GM12873 (cell line): ENCODE measurements around the gene MCCC1.

Experiments used
- TF ChIP-seq, protein P1 (sequence below): IDR thresholded peaks from 2 replicates; pipeline ENCODE4 v1.5.1; 2012; ENCODE audit warnings: low read depth, mild to moderate bottlenecking, moderate library complexity, low read length, control low read depth; ENCODE audit not compliant: insufficient read depth; ENCODE audit errors: missing control alignments

Gene MCCC1

DNA sequence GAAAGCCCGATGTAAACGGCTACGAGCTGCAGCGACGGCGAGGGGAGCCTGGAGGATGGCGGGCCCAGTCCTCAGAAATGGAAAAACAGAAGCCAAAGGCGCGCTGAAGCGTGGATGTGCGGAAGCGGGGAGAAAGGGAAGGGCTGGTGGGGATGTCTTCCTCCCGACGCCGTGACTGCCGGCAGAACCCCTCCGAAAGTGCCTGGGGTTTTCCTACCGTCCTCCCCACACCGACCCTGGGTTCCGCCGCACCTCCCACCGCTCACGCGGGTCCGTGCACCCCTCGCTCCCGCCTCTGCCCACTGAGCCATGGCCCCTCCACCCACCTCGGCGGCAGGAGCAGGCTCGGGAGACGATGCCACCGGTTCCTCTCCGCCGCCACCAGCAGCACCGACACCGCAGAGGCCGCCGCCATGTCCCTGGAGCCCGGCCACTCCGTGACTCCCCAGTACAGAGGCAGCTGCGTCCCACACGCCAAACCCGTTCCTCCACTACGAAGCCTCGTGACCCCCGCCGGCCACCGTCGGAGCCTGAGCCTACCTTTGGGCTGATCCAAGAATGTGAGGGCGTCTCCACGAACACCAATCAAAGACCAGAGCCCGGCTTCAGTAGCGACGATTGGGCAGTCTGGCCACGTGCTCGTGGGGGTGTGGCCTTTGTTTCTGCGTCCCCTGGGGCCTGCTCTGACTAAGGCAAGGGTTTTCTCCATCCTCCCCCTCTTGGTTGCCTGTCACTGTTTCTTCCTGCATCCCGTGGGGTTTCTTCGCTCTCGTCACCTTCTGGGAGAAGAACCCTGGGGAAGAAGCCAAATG is at the start of gene MCCC1:
Gene MCCC1 (minus strand): TSS at position 471 of the 812 bp plus-strand sequence. CDS start 56 bp downstream, at position 415.
- TF ChIP-seq, protein P1, sequence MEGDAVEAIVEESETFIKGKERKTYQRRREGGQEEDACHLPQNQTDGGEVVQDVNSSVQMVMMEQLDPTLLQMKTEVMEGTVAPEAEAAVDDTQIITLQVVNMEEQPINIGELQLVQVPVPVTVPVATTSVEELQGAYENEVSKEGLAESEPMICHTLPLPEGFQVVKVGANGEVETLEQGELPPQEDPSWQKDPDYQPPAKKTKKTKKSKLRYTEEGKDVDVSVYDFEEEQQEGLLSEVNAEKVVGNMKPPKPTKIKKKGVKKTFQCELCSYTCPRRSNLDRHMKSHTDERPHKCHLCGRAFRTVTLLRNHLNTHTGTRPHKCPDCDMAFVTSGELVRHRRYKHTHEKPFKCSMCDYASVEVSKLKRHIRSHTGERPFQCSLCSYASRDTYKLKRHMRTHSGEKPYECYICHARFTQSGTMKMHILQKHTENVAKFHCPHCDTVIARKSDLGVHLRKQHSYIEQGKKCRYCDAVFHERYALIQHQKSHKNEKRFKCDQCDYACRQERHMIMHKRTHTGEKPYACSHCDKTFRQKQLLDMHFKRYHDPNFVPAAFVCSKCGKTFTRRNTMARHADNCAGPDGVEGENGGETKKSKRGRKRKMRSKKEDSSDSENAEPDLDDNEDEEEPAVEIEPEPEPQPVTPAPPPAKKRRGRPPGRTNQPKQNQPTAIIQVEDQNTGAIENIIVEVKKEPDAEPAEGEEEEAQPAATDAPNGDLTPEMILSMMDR: no peak

DNA sequence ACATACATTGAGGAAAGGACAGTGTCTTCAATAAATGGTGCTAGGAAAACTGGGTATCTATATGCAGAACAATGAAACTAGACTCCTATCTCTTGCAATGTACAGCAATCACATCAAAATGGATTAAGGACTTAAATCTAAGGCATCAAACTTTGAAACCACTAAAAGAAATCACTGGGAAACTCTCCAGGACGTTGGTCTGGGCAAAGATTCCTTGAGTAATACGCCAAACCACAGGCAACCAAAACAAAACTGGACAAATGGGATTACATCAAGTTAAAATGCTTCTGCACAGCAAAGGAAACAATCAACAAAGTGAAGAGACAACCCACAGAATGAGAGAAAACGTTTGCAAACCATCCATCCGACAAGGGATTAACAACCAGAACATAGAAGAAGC is 48.8 kb upstream of the MCCC1 start:
- TF ChIP-seq, protein P1: no peak

DNA sequence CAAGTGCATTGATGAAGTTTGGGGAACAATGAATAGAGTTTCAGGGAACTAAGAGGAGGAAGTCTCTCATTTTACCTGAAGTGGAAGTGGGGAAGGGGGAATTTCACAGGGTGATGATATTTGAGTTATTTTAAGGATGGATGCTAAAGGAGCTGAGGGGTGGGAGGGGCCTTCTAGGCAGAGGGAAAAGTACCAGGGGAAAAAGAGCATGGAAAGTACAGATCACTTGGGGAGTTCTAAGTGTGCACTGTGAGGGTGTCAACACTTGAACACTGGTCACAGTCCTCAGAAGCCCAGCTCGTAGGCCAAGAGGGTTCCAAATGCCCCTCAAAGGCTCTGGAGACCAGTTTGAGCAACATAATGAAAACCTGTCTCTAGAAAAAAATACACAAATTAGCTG is 45.1 kb upstream of the MCCC1 start:
- TF ChIP-seq, protein P1: no peak

DNA sequence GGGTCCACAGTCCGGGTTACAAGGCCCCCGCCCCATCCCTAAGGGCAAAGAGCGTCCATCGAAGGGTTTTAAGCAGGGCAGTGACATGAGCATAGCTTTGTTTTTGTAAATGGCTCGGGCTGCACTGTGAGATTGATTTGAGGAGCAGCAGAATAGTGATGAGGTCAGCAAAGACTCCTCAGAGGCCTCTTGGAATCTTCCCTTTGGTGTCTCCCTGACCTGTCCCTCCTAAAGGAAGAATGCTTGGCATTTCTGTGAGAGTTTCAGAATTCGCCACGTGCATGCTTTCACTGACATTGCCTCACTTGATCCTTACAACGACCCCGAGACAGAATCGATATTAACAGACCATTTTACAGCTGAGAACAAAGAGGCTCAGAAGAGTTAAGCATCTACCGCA is 42.9 kb upstream of the MCCC1 start:
- TF ChIP-seq, protein P1: no peak

DNA sequence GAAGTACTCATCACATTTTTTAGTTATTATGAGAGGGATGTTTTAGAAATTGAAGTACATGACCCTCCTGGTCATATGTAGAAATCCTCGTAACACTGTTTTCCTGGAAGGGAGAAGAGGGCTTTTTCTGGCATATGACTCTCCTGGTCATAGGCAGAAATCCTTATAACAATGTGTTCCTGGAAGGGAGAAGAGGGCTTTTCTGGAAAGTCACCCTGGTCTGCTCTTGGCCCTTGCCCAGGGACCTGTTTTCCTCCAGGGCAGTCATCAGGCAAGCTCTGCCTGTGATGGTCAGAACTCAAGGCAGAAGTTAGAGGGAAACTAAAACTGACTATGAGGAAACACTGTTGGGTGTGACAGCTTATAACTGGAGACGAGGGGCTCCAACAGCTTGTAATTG is 35.5 kb upstream of the MCCC1 start:
- TF ChIP-seq, protein P1: no peak

DNA sequence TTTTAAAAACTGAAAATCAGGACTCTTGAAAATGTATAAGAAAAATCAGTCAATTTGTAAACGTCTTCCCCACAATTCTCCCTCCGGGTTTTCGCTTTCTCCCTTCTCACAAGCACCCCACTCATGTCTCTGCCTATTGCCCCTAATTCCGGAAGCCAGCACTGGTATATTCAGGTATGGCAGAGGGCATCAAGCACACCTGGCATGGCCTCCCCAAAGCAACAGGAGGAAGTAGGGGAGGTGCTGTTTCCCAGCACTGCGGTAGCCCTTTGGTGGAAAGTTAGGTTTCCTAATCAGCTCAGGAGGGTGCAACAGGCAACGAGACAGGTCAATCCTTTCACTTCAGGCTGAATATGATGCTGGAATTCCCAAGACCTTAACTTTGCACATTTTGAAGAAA is 33.1 kb upstream of the MCCC1 start:
- TF ChIP-seq, protein P1: no peak

DNA sequence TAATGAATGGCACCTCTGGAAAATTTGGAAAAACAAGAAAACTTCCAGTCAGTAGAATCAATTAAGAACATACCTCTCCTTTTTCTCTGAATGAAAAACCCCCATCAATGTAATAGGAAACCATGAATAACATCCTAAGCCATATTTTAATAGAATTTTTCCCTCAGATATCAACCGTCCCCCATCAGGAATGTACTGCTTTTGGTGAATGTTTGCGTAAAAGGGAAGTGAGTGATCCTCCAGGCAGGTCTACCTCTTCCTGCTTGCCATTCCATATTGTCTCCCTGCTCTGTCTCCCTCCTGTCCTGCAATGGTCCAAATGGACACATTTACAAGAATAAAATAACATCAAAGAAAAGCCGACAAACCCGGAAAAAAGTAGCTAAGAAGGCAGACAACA is 32.4 kb upstream of the MCCC1 start:
- TF ChIP-seq, protein P1: no peak
